GM12873 (cell line): ENCODE results near the gene KCNH1.

Source experiments
- TF ChIP-seq, protein P1 (sequence below): IDR thresholded peaks from 2 replicates; pipeline ENCODE4 v1.5.1; 2012; ENCODE audit warnings: low read depth, mild to moderate bottlenecking, moderate library complexity, low read length, control low read depth; ENCODE audit not compliant: insufficient read depth; ENCODE audit errors: missing control alignments

KCNH1 gene

DNA sequence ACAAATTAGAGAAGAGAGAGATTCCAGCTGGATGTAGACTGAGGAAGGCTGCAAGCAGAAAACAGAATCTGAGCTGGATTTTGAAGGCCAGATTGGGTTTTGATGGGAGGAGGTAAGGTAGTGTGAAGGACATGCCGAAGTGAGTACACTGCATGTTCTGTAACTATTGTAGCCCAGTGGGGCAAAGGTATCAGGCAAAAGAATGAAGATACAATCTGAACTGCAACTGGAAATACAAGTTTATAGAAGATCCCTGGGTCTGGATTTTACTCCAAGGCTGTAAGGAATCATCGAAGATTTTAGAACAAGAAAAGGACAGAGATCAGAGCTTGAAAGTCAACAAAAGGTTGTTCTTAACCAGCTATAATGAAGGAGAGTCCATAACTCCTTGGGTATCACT lies 382.0 kb downstream of the KCNH1 start:
- TF ChIP-seq, protein P1, sequence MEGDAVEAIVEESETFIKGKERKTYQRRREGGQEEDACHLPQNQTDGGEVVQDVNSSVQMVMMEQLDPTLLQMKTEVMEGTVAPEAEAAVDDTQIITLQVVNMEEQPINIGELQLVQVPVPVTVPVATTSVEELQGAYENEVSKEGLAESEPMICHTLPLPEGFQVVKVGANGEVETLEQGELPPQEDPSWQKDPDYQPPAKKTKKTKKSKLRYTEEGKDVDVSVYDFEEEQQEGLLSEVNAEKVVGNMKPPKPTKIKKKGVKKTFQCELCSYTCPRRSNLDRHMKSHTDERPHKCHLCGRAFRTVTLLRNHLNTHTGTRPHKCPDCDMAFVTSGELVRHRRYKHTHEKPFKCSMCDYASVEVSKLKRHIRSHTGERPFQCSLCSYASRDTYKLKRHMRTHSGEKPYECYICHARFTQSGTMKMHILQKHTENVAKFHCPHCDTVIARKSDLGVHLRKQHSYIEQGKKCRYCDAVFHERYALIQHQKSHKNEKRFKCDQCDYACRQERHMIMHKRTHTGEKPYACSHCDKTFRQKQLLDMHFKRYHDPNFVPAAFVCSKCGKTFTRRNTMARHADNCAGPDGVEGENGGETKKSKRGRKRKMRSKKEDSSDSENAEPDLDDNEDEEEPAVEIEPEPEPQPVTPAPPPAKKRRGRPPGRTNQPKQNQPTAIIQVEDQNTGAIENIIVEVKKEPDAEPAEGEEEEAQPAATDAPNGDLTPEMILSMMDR = no peak

DNA sequence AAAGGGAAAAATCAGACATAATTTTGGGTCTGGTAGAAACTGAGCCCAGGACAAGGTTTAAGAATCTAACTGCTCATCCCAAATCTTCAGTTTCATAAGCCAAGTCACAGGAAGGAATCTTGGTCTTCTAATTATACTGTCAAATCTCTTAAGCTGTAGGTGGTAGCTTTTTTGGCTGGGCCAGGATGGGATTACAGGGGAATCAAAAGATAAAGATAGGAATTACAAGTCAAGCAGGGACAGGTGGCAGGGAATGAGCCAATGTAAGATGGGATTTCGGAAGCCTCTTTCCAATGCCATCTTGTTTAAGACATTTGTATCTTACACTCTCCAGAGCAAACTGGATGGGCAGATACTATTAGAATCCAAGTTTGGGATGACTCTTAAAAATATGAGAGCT lies 383.5 kb downstream of the KCNH1 start:
- TF ChIP-seq, protein P1 = no peak

DNA sequence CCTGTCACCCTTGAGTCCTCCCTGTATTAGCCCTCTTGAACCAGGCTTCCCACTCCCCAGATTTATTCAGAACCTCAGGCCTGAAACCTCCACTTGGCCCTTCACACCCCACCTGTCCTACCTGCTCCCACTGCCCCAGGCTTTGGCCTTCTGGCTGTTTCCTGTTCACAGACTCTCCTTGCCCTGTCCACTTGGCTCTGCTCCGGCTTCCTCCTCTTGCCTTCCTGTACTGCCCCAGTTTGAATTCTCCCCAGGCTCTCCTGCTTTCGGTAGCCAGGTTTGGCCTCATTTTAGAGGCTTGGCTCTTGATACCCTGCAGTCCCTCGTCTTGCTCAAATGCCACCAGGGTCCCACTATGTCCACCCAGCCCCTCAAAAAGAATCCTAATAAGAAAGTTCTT lies 385.2 kb downstream of the KCNH1 start:
- TF ChIP-seq, protein P1 = no peak

DNA sequence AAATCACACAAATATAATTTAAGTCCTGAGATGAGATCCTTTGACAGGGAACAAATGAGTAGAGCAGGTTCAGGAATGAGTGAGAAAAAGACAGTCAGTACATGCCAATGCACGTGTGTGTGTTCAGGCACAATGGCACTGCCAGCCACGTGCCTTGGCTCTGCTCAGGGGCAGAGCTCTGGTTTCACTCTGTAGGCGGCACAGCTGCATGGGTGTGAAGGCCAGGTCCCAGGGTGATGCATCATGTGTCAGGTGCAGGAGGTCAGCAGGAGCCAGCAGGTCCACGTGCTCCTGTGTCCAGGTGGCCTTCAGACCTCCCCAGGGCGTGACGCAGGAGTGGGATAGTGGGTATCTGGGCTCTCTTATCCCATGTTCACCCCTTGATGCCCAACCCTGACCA lies 386.1 kb downstream of the KCNH1 start:
- TF ChIP-seq, protein P1 = no peak

DNA sequence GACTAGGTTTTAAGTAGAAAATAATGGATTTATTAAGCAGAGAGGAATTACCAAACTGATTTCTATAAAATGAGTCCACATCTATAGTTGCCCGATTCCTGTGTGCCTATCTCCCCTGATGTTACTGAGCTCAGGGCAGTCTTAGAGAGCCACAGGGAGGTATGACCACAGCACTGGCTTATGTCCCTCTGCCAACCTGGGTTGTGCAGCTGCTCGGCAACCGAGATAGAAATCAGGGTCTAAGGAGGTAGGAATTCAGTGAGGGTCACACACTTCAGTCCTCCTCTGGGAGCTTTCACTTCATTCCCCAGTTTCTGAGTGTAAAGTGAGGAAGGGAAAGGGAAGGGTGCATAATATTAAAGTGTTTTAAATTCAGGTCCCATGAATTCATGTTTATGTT lies 386.8 kb downstream of the KCNH1 start:
- TF ChIP-seq, protein P1 = no peak

DNA sequence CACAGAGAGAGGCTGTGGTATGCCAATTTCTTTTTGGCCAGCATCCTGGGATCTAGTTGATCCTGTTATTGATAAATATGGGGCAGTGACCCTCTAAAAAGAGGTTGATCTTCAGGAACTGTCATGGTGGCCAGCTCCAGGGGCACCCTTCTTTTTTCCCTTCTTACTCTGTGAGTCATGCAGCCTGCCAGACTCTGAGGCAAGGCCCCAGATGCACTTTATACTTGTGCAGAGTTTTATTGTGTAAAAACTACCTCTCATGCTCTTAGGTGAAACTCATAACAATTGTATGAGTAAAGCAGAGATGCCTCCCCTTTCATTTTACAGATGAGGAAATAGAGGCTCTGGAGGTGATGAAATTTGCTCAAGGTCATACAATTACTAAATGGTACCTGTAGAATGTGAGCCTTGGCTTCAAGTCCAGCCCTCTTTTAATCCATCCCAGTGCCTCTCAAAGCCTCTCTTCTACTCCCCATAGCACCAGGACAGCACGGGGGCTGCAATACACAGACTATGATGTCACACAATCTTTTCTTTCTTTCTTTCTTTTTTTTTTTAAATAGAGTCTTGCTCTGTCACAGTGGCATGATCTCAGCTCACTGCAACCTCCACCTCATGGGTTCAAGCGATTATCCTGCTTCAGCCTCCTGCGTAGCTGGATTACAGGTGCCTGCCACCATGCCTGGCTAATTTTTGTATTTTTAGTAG lies 387.8 kb downstream of the KCNH1 start:
- TF ChIP-seq, protein P1 = no peak

DNA sequence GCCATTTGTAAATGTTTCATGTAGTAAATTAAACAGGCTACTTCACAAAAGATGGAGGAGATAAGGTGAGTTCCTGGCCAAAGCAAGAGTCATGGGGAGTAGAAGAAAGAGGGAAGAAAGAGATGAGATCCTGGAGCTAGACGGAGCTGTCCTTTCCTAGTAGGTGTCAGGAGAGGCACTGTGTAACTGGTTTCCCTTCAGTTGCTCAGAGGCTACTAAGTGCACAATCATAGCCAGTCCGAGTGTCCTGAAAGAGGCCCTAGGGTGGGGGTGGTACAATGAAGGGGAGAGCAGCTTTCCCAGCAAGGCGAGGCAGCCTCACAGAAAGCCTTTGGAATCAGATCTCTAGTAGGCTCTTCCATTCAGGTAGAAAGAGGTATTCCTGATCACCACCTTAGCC lies 390.9 kb downstream of the KCNH1 start:
- TF ChIP-seq, protein P1 = no peak

DNA sequence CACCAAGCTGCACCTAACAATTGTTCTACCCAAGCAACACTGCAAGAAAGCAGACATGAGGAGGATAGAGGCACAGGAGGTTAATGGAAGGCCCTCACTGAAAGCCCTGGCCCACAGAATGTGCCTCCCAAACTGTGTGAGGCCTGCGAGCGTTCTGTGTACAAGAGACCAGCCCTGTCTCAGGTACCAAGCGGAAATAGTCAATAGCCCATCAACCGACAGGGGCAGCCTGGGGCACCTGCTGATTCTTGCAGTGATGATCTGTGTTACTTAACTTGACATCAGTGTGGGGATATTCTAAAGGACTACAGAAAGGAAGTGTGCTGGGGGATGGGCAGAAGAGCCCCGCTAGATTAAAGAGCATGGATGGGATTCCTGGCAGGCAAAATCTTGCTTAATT lies 392.4 kb downstream of the KCNH1 start:
- TF ChIP-seq, protein P1 = no peak
